HG03575 (cell line): Measurements from ENCODE around the gene JUP.
"Not testable (repeated sequence)": the region's sequence is repeated elsewhere in the genome, so short reads cannot be mapped to it uniquely, and the experiment has no call there.

Experiments
- ATAC-seq: cut with Tn5 transposase; IDR thresholded peaks from one replicate; pipeline ENCODE4 v1.9.1; 2021; ENCODE audit not compliant: unreplicated experiment, insufficient number of reproducible peaks, low FRiP score; ENCODE audit errors: extremely low read depth

The JUP gene

GRCh38 chr17:41786227-41787020 lies at the start of gene JUP:
Gene JUP (minus strand): TSS chr17:41786711. CDS start chr17:41771854, 14,857 bp downstream.
- no peak for ATAC-seq

DNA sequence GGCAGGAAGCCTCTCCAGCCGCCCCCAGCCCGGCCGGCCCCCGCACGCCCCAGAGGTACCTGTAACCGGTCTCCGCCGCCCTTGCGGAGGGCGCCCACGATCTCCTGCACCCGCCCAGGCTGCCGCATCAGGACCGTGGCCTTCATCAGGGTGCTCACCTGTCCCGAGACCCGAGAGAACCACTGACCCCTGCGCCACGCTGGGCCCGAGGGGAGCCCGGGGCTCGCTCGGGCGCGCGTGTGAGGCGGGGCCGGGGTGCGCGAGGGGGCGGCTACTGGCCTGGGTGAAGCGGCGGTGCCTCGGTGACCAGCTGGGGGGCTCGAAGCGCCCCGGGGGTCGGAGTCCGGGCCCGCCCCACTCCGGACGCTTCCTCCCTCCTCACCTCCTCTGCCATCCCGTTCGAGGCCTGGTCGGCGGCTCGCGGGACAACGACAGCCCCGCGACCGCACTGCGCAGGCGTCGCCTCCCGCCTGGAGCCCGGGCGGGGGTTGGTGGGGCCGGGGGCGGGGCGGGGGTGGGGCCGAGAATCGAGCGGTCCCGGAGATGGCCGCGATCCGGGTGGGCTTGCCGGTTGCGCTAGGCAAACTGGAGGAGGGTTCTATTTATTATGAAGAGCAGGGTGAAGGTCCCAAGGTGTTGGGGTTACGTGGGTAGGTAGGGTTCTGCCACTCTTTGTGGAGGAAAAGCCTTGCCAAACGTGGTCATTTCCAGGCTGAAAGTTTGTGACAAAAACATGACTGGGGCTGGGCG lies 49.5 kb upstream of the JUP start, which contains the start of gene NT5C3B:
NT5C3B (minus strand) TSS at position 433 of the 750 bp plus-strand sequence; CDS start at position 394, 39 bp downstream.
- no peak for ATAC-seq

DNA sequence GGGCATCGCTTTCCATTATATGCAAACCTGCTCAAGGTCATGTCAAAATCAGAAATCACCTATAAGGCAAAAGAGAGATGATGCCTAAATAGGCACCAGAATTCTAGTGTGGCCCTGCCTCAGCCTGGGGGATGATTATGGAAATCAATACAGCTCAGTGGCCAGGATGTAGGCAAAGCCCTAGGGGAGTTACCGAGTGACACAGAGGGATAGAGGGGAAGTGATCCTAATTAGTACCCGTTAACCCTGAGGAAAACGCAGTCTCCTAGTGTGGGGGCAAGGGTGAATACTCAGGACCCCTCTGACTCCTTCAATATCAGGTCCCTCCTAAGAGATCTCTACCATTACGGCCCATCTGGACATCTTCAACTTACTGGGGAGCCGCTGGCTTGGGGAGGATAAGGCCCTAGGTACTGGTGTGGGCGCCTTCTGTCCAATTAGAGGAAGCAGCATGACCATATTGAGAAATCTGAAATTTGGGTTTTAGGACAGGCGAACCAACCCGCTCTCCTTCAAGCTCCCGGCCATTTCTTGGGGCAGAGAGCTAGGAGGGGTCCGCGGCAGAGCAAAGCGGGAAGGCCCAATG lies 48.8 kb upstream of the JUP start:
- no peak for ATAC-seq

DNA sequence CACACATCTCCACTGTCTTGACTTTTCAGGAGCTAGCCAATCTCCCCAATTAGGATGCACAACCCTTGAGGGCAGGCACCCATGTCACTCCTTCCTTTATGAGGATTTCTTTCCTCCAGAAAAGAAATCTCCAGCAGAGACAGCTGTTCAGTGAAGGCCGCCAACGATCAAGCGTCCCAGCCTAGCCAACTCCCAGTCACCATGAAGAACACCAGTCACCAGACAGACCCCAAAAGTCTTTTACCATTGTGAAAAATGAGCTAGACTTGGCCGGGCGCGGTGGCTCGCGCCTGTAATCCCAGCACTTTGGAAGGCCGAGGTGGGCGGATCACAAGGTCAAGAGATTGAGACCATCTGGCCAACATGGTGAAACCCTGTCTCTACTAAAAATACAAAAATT lies 43.5 kb upstream of the JUP start:
- not testable (repeated sequence) for ATAC-seq

DNA sequence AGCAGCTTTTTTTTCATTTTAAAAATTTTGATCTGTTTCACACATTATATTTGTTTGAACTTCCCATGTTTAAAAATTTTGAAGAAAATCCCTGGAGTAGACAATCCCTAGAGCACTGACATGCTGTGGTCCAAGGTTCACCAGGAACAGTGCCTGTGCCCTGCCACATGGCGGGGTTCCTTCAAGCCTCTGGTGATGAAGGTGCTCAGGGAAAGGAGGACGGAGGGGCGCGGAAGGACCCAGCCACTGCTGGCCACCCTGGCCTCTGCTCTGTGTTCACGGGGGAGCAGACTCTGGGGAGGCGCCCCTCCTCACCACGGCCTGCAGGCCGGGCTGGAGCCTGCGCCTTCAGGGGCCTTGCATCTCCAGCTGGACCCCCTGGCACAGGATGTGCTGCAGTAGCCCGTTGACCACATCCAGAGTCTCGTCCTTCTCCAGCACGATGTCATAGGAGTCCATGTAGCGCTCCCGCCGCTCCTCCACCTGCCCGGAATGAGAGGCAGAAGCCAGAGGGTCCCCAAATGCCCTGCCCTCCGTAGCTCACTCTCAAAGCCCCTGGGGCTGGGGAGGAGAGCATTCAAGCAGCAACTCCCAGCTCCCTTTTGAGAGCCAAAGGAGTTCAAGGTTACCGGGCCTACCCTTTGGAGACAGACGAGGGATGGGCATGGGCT lies 38.8 kb upstream of the JUP start:
- ATAC-seq = no peak

DNA sequence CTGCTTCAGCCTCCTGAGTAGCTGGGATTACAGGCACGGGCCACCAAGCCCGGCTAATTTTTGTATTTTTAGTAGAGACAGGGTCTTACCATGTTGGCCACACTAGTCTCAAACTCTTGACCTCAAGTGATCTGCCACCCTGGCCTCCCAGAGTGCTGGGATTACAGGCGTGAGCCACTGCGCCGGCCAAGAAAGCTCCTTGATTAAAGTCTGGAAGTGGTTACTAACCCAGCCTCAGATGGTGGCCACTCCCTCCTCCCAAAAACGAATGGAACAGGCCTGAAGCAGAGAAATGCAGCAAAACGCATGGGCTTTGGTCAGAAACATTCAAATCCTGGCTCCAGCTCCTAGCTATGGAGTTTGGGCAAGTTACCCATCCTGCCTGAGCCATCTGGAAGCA lies 37.6 kb upstream of the JUP start:
- ATAC-seq = no peak

- ATAC-seq = no peak
These were observed 37.1 kb upstream of the JUP start for GRCh38 chr17:41823580-41823979.

DNA sequence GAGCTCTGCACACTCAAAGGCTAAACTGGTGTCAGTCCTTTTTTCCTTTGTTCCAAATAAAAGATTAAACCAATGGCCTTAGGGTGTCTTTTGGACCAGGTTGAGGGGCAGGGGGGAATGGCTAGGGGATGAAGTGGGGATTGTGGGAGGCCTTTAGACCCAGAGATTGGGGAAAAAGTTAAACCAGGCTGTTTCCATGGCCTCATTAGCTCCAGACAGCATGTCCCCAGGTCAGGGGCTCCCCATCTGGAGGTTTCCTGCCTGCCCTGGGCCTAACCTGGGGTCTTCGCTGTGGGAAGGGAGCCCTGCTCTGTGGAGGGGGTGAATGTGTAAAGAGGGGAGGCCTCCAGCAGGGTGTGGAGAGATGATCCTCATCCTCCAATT lies 36.6 kb upstream of the JUP start:
- no peak for ATAC-seq

DNA sequence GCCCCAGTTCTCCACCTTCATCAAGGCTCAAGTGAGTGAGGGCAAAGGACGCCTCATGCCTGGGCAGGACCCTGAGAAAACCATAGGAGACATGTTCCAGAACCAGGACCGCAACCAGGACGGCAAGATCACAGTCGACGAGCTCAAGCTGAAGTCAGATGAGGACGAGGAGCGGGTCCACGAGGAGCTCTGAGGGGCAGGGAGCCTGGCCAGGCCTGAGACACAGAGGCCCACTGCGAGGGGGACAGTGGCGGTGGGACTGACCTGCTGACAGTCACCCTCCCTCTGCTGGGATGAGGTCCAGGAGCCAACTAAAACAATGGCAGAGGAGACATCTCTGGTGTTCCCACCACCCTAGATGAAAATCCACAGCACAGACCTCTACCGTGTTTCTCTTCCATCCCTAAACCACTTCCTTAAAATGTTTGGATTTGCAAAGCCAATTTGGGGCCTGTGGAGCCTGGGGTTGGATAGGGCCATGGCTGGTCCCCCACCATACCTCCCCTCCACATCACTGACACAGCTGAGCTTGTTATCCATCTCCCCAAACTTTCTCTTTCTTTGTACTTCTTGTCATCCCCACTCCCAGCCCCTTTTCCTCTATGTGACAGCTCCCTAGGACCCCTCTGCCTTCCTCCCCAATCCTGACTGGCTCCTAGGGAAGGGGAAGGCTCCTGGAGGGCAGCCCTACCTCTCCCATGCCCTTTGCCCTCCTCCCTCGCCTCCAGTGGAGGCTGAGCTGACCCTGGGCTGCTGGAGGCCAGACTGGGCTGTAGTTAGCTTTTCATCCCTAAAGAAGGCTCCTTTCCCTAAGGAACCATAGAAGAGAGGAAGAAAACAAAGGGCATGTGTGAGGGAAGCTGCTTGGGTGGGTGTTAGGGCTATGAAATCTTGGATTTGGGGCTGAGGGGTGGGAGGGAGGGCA lies 36.0 kb upstream of the JUP start:
- ATAC-seq = no peak

- ATAC-seq = no peak
These were observed 35.3 kb upstream of the JUP start for GRCh38 chr17:41821776-41822175.

- no peak for ATAC-seq
These were observed 31.5 kb upstream of the JUP start for GRCh38 chr17:41818024-41818423.

- ATAC-seq = no peak
These were observed 30.3 kb upstream of the JUP start for GRCh38 chr17:41816637-41817320.

GRCh38 chr17:41814195-41814594 lies 27.7 kb upstream of the JUP start:
- ATAC-seq = no peak

GRCh38 chr17:41813699-41814124 lies 27.2 kb upstream of the JUP start:
- no peak for ATAC-seq

DNA sequence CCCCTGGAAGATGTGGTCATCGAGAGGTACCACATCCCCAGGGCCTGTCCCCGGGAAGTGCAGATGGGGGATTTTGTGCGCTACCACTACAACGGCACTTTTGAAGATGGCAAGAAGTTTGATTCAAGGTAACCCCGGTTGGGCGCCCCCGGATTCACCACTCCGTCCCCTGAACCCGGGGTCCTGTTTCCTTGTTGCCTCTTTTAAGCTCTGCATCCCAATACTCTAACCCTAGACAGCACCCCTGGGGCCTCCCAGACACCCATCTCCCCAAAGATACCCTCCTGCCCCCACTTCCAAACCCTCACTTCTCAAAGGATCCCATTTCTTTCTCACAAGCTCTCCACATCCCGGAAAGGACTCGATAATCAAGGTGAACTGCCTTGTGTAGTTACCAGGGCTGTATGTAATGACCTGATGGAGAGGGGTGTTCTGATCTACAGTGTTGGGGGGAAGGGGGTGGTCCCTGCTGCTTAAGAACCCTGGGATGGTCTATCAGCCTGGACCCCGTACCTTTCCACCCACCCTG lies 26.7 kb upstream of the JUP start:
- ATAC-seq = no peak

DNA sequence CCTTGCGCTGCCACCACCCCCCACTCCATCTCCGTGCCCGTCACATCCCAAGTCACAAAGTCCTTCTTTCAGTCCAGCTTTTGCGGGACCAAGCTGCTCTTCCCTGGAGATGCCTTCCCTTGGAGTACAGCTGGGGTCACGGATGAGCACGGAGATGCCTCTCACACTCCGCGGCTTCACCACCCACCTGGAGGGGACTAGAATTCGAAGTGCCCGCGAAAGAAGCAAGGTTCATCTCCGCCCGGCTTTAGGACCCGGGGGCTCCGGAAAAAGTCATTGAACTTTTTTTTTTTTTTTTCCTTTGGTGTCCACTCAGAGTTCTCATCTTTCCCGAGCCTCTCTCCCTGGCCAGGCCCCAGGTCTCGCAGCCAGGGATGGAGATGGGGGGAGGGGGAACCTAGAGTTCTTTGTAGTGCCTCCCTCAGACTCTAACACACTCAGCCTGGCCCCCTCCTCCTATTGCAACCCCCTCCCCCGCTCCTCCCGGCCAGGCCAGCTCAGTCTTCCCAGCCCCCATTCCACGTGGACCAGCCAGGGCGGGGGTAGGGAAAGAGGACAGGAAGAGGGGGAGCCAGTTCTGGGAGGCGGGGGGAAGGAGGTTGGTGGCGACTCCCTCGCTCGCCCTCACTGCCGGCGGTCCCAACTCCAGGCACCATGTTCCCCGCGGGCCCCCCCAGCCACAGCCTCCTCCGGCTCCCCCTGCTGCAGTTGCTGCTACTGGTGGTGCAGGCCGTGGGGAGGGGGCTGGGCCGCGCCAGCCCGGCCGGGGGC lies 26.1 kb upstream of the JUP start, which contains the start of gene FKBP10:
FKBP10 (plus strand) TSS at position 624 of the 771 bp plus-strand sequence; CDS start at position 655, 31 bp downstream.
- no peak for ATAC-seq
